AG09309 (cell line): ENCODE measurements around the gene LELP1.

Source experiments
- DNase-seq: peaks from one replicate; pipeline ENCODE4 v3.0.0-alpha.2; 2010; ENCODE audit warnings: low read depth
- H3K4me3 ChIP-seq: 2 replicates; pipeline ENCODE4 v1.5.1; 2011; ENCODE audit warnings: mild to moderate bottlenecking, low read depth, low read length, moderate library complexity; ENCODE audit not compliant: control insufficient read depth
- CTCF ChIP-seq: IDR thresholded peaks from 2 replicates; pipeline ENCODE4 v1.5.1; 2011; ENCODE audit warnings: mild to moderate bottlenecking, low read depth, low read length, inconsistent platforms; ENCODE audit not compliant: insufficient read depth, control insufficient read depth; ENCODE audit errors: missing control alignments

LELP1 gene

GRCh38 chr1:153232553-153232952 is 29.3 kb downstream of the LELP1 start:
- DNase-seq, result no peak
- no peak for TF ChIP-seq CTCF
- H3K4me3 ChIP-seq, result no peak overlapping the region

GRCh38 chr1:153233448-153233847 is 30.2 kb downstream of the LELP1 start:
- DNase-seq, result no peak
- H3K4me3 ChIP-seq, result no peak overlapping the region
- TF ChIP-seq CTCF, result no peak

GRCh38 chr1:153238527-153238926 is 35.3 kb downstream of the LELP1 start:
- no peak for DNase-seq
- no peak for TF ChIP-seq CTCF
- no peak overlapping the region for H3K4me3 ChIP-seq

GRCh38 chr1:153242160-153242559 is 38.9 kb downstream of the LELP1 start:
- no peak for DNase-seq
- no peak for TF ChIP-seq CTCF
- no peak overlapping the region for H3K4me3 ChIP-seq

- TF ChIP-seq CTCF, result no peak
- no peak for DNase-seq
- H3K4me3 ChIP-seq, result no peak overlapping the region
Measured at GRCh38 chr1:153245466-153245865, 42.2 kb downstream of the LELP1 start.

GRCh38 chr1:153246018-153246417 is 42.8 kb downstream of the LELP1 start:
- no peak for DNase-seq
- no peak for TF ChIP-seq CTCF
- H3K4me3 ChIP-seq, result no peak overlapping the region

- no peak for TF ChIP-seq CTCF
- no peak overlapping the region for H3K4me3 ChIP-seq
- no peak for DNase-seq
Measured at GRCh38 chr1:153246825-153247224, 43.6 kb downstream of the LELP1 start.
